ENCODE results near the gene FAM124A. TPM values are rescaled to one million over a fixed set of nuclear protein-coding genes. Genes with fewer than 3 reads are reported as not detected.

FAM124A gene, protein sequence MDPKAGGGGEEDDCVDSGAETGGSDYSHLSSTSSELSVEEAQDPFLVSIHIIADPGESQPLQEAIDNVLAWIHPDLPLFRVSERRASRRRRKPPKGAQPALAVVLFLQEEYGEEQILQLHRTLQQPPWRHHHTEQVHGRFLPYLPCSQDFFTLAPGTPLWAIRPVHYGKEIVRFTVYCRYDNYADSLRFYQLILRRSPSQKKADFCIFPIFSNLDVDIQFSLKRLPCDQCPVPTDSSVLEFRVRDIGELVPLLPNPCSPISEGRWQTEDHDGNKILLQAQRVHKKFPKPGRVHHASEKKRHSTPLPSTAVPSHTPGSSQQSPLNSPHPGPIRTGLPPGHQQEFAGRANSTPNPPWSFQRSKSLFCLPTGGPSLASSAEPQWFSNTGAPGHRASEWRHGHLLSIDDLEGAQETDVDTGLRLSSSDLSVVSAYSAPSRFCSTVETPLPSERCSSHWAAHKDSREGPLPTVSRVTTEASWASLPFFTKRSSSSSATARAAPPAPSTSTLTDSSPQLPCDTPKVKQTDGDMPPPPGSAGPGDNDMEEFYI
- total RNA-seq = 15.5 and 18.4 TPM in 2 replicates

DNA sequence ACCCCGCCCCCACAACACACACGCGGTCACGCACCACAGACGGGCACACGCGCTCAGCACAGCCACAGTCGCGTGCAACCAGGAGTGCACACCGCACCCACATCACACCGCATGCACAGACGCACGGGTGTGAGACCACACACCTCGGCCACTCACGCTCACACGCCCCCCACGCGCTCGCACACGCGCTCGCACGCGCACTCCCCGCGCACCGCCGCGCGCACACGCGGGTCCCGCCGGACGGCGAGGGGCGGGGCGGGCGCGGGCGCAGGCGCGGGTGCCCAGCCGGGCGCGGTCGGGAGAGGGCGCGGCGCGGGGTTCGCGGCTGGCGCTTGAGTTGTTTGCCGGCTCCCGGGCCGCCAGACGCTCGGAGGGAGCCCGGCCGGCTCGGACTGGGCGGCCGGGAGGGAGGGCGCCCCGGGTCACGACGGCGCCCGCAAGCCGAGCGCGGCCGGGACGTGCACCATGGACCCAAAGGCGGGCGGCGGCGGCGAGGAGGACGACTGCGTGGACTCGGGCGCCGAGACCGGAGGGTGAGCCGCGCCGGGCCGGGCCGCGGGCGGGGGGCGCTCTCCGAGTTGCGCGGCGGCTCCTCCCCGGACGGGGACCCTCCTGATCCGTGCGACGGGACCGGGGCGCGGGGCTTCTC, at the start of gene FAM124A:
Gene FAM124A (plus strand): TSS at position 362 of the 649 bp plus-strand sequence. CDS start 104 bp downstream, at position 466.

Other genes starting within 250 kb of the FAM124A start
- not detected in 2 replicates for gene C13orf42, start 111.1 kb upstream of the FAM124A start, total RNA-seq
- not detected in 2 replicates for gene SERPINE3, start 117.3 kb downstream of the FAM124A start, total RNA-seq
- gene INTS6, start 230.6 kb downstream of the FAM124A start, total RNA-seq = 19.4 and 20.3 TPM in 2 replicates

All from mammary microvascular endothelial cell (primary cell).